ENCODE measurements around the gene ETHE1. TPM values are rescaled to one million over a fixed set of nuclear protein-coding genes. Genes with fewer than 3 reads are reported as not detected.

ETHE1 gene
- total RNA-seq, 3 donors from 2014 or later (not counting 1 experiment from before 2014, with no cell fraction given), result 22.0 to 25.6 (median 24.6) TPM

- TF ChIP-seq CTCF (IDR thresholded peaks at IDR 0.05), result no peak
- no peaks in the 10 kb centered on the region for H3K36me3 Mint-ChIP-seq
- no peak for ATAC-seq
Measured at GRCh38 chr19:43545276-43545675, 18.3 kb upstream of the ETHE1 start.

GRCh38 chr19:43544077-43544476, 17.1 kb upstream of the ETHE1 start:
- H3K36me3 ChIP-seq (ENCODE audit: control insufficient read depth, insufficient read depth, low read length), result peaks cover 39% of the 10 kb centered on the region
- H3K27ac Mint-ChIP-seq, result no peak overlapping the region
- no peaks in the 10 kb centered on the region for H3K4me1 Mint-ChIP-seq
- intact Hi-C loops (cut with micrococcal nuclease), result no loop called here
- no peak overlapping the region for H3K4me3 ChIP-seq (ENCODE audit: low read length)
- H3K9me3 Mint-ChIP-seq, result peaks cover 0 to 2% of the 10 kb centered on the region in 2 donors
- no peak overlapping the region for H3K27ac ChIP-seq (ENCODE audit: low read length)
- no peak overlapping the region for H3K4me3 Mint-ChIP-seq
- WGBS (ENCODE audit: insufficient coverage), result 97% methylated on average over 9 of the region's 9 CpGs
- ATAC-seq (no peak), DNase-seq (no peak)
- TF ChIP-seq CTCF (IDR thresholded peaks at IDR 0.05), result no peak
- H3K27me3 Mint-ChIP-seq (ENCODE audit: low read depth in 2 of 2), result no peaks in the 10 kb centered on the region
- H3K9me3 ChIP-seq (ENCODE audit: control insufficient read depth, insufficient read depth, low read length), result no peaks in the 10 kb centered on the region
- peaks cover 5% of the 10 kb centered on the region for H3K36me3 Mint-ChIP-seq
- no peaks in the 10 kb centered on the region for H3K27me3 ChIP-seq (ENCODE audit: control insufficient read depth, insufficient read depth, low read length)
- no peaks in the 10 kb centered on the region for H3K4me1 ChIP-seq (ENCODE audit: control insufficient read depth, insufficient read depth, low read length)

More at GRCh38 chr19:43545276-43545675, 18.3 kb upstream of the ETHE1 start:
- WGBS (ENCODE audit: insufficient coverage), result 93% methylated on average over 5 of the region's 5 CpGs
- Histone ChIP-seq H3K4me1 (ENCODE audit: control insufficient read depth, insufficient read depth, low read length) (no peaks in the 10 kb centered on the region), H3K36me3 (ENCODE audit: control insufficient read depth, insufficient read depth, low read length) (peaks cover 33% of the 10 kb centered on the region), H3K27ac (ENCODE audit: low read length) (no peak overlapping the region), H3K9me3 (ENCODE audit: control insufficient read depth, insufficient read depth, low read length) (no peaks in the 10 kb centered on the region), H3K4me3 (ENCODE audit: low read length) (no peak overlapping the region), H3K27me3 (ENCODE audit: control insufficient read depth, insufficient read depth, low read length) (no peaks in the 10 kb centered on the region)
- Mint-ChIP-seq H3K4me3 (no peak overlapping the region), H3K4me1 (no peaks in the 10 kb centered on the region), H3K27ac (peak overlapping the region in 1 of 2 donors; percentile 19), H3K9me3 (no peaks in the 10 kb centered on the region), H3K27me3 (ENCODE audit: low read depth in 2 of 2) (no peaks in the 10 kb centered on the region)
- intact Hi-C loops (cut with micrococcal nuclease), result no loop called here
- DNase-seq, result no peak

- Mint-ChIP-seq H3K4me3 (no peak overlapping the region), H3K9me3 (peaks cover 0 to 2% of the 10 kb centered on the region in 2 donors), H3K27ac (no peak overlapping the region), H3K4me1 (no peaks in the 10 kb centered on the region), H3K36me3 (peaks cover 13% of the 10 kb centered on the region), H3K27me3 (ENCODE audit: low read depth in 2 of 2) (no peaks in the 10 kb centered on the region)
- H3K36me3 ChIP-seq (ENCODE audit: control insufficient read depth, insufficient read depth, low read length), result peaks cover 44% of the 10 kb centered on the region
- no peaks in the 10 kb centered on the region for H3K27me3 ChIP-seq (ENCODE audit: control insufficient read depth, insufficient read depth, low read length)
- H3K9me3 ChIP-seq (ENCODE audit: control insufficient read depth, insufficient read depth, low read length), result peaks cover 3% of the 10 kb centered on the region
- TF ChIP-seq CTCF (IDR thresholded peaks at IDR 0.05), result no peak
- intact Hi-C loops (cut with micrococcal nuclease), result no loop called here
- H3K27ac ChIP-seq (ENCODE audit: low read length), result no peak overlapping the region
- no peaks in the 10 kb centered on the region for H3K4me1 ChIP-seq (ENCODE audit: control insufficient read depth, insufficient read depth, low read length)
- 97% methylated on average over 5 of the region's 5 CpGs for WGBS (ENCODE audit: insufficient coverage)
- no peak overlapping the region for H3K4me3 ChIP-seq (ENCODE audit: low read length)
- DNase-seq (no peak), ATAC-seq (no peak)
Measured at GRCh38 chr19:43541920-43542650, 15.1 kb upstream of the ETHE1 start.

- no peaks in the 10 kb centered on the region for H3K27me3 Mint-ChIP-seq (ENCODE audit: low read depth in 2 of 2)
- Histone ChIP-seq H3K9me3 (ENCODE audit: control insufficient read depth, insufficient read depth, low read length) (peaks cover 3% of the 10 kb centered on the region), H3K27me3 (ENCODE audit: control insufficient read depth, insufficient read depth, low read length) (no peaks in the 10 kb centered on the region), H3K4me3 (ENCODE audit: low read length) (no peak overlapping the region), H3K27ac (ENCODE audit: low read length) (no peak overlapping the region), H3K4me1 (ENCODE audit: control insufficient read depth, insufficient read depth, low read length) (no peaks in the 10 kb centered on the region), H3K36me3 (ENCODE audit: control insufficient read depth, insufficient read depth, low read length) (peaks cover 39% of the 10 kb centered on the region)
- DNase-seq (no peak), ATAC-seq (no peak)
- H3K36me3 Mint-ChIP-seq, result peaks cover 13% of the 10 kb centered on the region
- whole genome bisulfite sequencing (ENCODE audit: insufficient coverage), result 93% methylated on average over 3 of the region's 3 CpGs
- no peak overlapping the region for H3K4me3 Mint-ChIP-seq
- peaks cover 0 to 2% of the 10 kb centered on the region in 2 donors for H3K9me3 Mint-ChIP-seq
- intact Hi-C loops (cut with micrococcal nuclease), result no loop called here
- peaks cover 7 to 10% of the 10 kb centered on the region in 2 donors for H3K4me1 Mint-ChIP-seq
- peak overlapping the region in 1 of 2 donors; percentile 13 for H3K27ac Mint-ChIP-seq
- TF ChIP-seq CTCF (IDR thresholded peaks at IDR 0.05), result no peak
Measured at GRCh38 chr19:43540381-43540780, 13.4 kb upstream of the ETHE1 start.

All from natural killer cell (primary cell).